Stimulated activated CD8-positive, alpha-beta memory T cell treated with anti-CD3 and anti-CD28 coated beads, Interleukin-7, amount 100 ng/mL, for 24 hours (primary cell): Measurements from ENCODE around the gene SPOCK3.
"Not testable (repeated sequence)": the region's sequence is repeated elsewhere in the genome, so short reads cannot be mapped to it uniquely, and the experiment has no call there.

ENCODE experiments used
- DNase-seq: peaks from one replicate; pipeline ENCODE4 v3.0.0-alpha.2; 2020; ENCODE audit warnings: low read depth

The SPOCK3 gene

GRCh38 chr4:166957451-166957850 is 276.8 kb downstream of the SPOCK3 start:
- no peak for DNase-seq

- DNase-seq = no peak
Measured at GRCh38 chr4:166956484-166956883, 277.8 kb downstream of the SPOCK3 start.

GRCh38 chr4:166941629-166942028 is 292.7 kb downstream of the SPOCK3 start:
- DNase-seq = no peak

GRCh38 chr4:166930464-166930863 is 303.8 kb downstream of the SPOCK3 start:
- DNase-seq = no peak

GRCh38 chr4:166924424-166924823 is 309.9 kb downstream of the SPOCK3 start:
- no peak for DNase-seq

GRCh38 chr4:166913926-166914325 is 320.4 kb downstream of the SPOCK3 start:
- DNase-seq = no peak

- DNase-seq = no peak
Measured at GRCh38 chr4:166903408-166903807, 330.9 kb downstream of the SPOCK3 start.

- DNase-seq = no peak
Measured at GRCh38 chr4:166902941-166903340, 331.4 kb downstream of the SPOCK3 start.

- DNase-seq = no peak
Measured at GRCh38 chr4:166896254-166896653, 338.0 kb downstream of the SPOCK3 start.

GRCh38 chr4:166895771-166896170 is 338.5 kb downstream of the SPOCK3 start:
- no peak for DNase-seq

- no peak for DNase-seq
Measured at GRCh38 chr4:166887457-166887856, 346.8 kb downstream of the SPOCK3 start.

- no peak for DNase-seq
Measured at GRCh38 chr4:166886718-166887117, 347.6 kb downstream of the SPOCK3 start.

GRCh38 chr4:166882221-166882620 is 352.1 kb downstream of the SPOCK3 start:
- DNase-seq = no peak

GRCh38 chr4:166875821-166876220 is 358.5 kb downstream of the SPOCK3 start:
- no peak for DNase-seq

- no peak for DNase-seq
Measured at GRCh38 chr4:166862032-166862431, 372.3 kb downstream of the SPOCK3 start.

- DNase-seq = not testable (repeated sequence)
Measured at GRCh38 chr4:166850398-166850797, 383.9 kb downstream of the SPOCK3 start.

GRCh38 chr4:166846939-166847338 is 387.4 kb downstream of the SPOCK3 start:
- no peak for DNase-seq

GRCh38 chr4:166842795-166843261 is 391.5 kb downstream of the SPOCK3 start:
- DNase-seq = no peak

GRCh38 chr4:166839615-166840251 is 394.6 kb downstream of the SPOCK3 start:
- DNase-seq = no peak

- no peak for DNase-seq
Measured at GRCh38 chr4:166838975-166839614, 395.2 kb downstream of the SPOCK3 start.

- DNase-seq = no peak
Measured at GRCh38 chr4:166836865-166837264, 397.4 kb downstream of the SPOCK3 start.

- no peak for DNase-seq
Measured at GRCh38 chr4:166827629-166828028, 406.7 kb downstream of the SPOCK3 start.

GRCh38 chr4:166827167-166827566 is 407.1 kb downstream of the SPOCK3 start:
- no peak for DNase-seq

- DNase-seq = no peak
Measured at GRCh38 chr4:166823848-166824247, 410.4 kb downstream of the SPOCK3 start.
